ENCODE measurements around the gene KLRC4.
"Not testable (repeated sequence)": the region's sequence is repeated elsewhere in the genome, so short reads cannot be mapped to it uniquely, and the experiment has no call there.

The KLRC4 gene

GRCh38 chr12:10420334-10420733 lies 10.8 kb upstream of the KLRC4 start, which contains the start of gene KLRC3:
Gene KLRC3 (minus strand): TSS chr12:10420595. CDS start chr12:10420550, 45 bp downstream.
- H3K27ac Mint-ChIP-seq, result peak within 1 kb of the TSS; percentile 86
- not testable (repeated sequence) for H3K27me3 Mint-ChIP-seq; H3K36me3 Mint-ChIP-seq; H3K9me3 Mint-ChIP-seq (ENCODE audit: low read depth)
- peaks cover 17% of the 10 kb centered on the region for H3K4me1 Mint-ChIP-seq (ENCODE audit: low read depth)
- peak within 1 kb of the TSS; percentile 73 for H3K4me3 Mint-ChIP-seq

- Mint-ChIP-seq H3K4me3 (peak overlapping the region; percentile 87), H3K36me3 (peaks cover 7% of the 10 kb centered on the region), H3K9me3 (ENCODE audit: low read depth) (no peaks in the 10 kb centered on the region), H3K27me3 (no peaks in the 10 kb centered on the region), H3K27ac (peak overlapping the region; percentile 92), H3K4me1 (ENCODE audit: low read depth) (peaks cover 42% of the 10 kb centered on the region)
Measured at GRCh38 chr12:10408842-10409241, 715 bp downstream of the KLRC4 start.

GRCh38 chr12:10406725-10407124 lies 2.8 kb downstream of the KLRC4 start:
- no peaks in the 10 kb centered on the region for H3K27me3 Mint-ChIP-seq
- peak overlapping the region; percentile 99 for H3K27ac Mint-ChIP-seq
- peaks cover 47% of the 10 kb centered on the region for H3K4me1 Mint-ChIP-seq (ENCODE audit: low read depth)
- H3K4me3 Mint-ChIP-seq, result peak overlapping the region; percentile 82
- no peaks in the 10 kb centered on the region for H3K9me3 Mint-ChIP-seq (ENCODE audit: low read depth)
- peaks cover 7% of the 10 kb centered on the region for H3K36me3 Mint-ChIP-seq

GRCh38 chr12:10405294-10405693 lies 4.3 kb downstream of the KLRC4 start:
- H3K4me1 Mint-ChIP-seq (ENCODE audit: low read depth), result peaks cover 51% of the 10 kb centered on the region
- peak overlapping the region; percentile 74 for H3K4me3 Mint-ChIP-seq
- H3K27ac Mint-ChIP-seq, result peak overlapping the region; percentile 88
- H3K36me3 Mint-ChIP-seq, result peaks cover 12% of the 10 kb centered on the region
- no peaks in the 10 kb centered on the region for H3K27me3 Mint-ChIP-seq
- H3K9me3 Mint-ChIP-seq (ENCODE audit: low read depth), result no peaks in the 10 kb centered on the region

- H3K27me3 Mint-ChIP-seq, result no peaks in the 10 kb centered on the region
- H3K27ac Mint-ChIP-seq, result peak overlapping the region; percentile 88
- H3K4me1 Mint-ChIP-seq (ENCODE audit: low read depth), result peaks cover 55% of the 10 kb centered on the region
- H3K9me3 Mint-ChIP-seq (ENCODE audit: low read depth), result no peaks in the 10 kb centered on the region
- H3K36me3 Mint-ChIP-seq, result peaks cover 15% of the 10 kb centered on the region
- H3K4me3 Mint-ChIP-seq, result peak overlapping the region; percentile 74
Measured at GRCh38 chr12:10404798-10405197, 4.8 kb downstream of the KLRC4 start.

- Mint-ChIP-seq H3K9me3 (ENCODE audit: low read depth) (no peaks in the 10 kb centered on the region), H3K27me3 (no peaks in the 10 kb centered on the region), H3K4me3 (peak overlapping the region; percentile 60), H3K27ac (peak overlapping the region; percentile 89), H3K4me1 (ENCODE audit: low read depth) (peaks cover 54% of the 10 kb centered on the region), H3K36me3 (peaks cover 17% of the 10 kb centered on the region)
Measured at GRCh38 chr12:10400829-10401228, 8.7 kb downstream of the KLRC4 start.

GRCh38 chr12:10398168-10398567 lies 11.4 kb downstream of the KLRC4 start:
- Mint-ChIP-seq H3K27ac (peak overlapping the region; percentile 87), H3K27me3 (no peaks in the 10 kb centered on the region), H3K36me3 (peaks cover 12% of the 10 kb centered on the region), H3K9me3 (ENCODE audit: low read depth) (no peaks in the 10 kb centered on the region), H3K4me3 (peak overlapping the region; percentile 57), H3K4me1 (ENCODE audit: low read depth) (peaks cover 73% of the 10 kb centered on the region)

- Mint-ChIP-seq H3K9me3 (ENCODE audit: low read depth) (no peaks in the 10 kb centered on the region), H3K27ac (peak overlapping the region; percentile 87), H3K4me3 (peak overlapping the region; percentile 55), H3K36me3 (peaks cover 12% of the 10 kb centered on the region), H3K4me1 (ENCODE audit: low read depth) (peaks cover 78% of the 10 kb centered on the region), H3K27me3 (no peaks in the 10 kb centered on the region)
Measured at GRCh38 chr12:10397296-10397695, 12.3 kb downstream of the KLRC4 start.

GRCh38 chr12:10396176-10396575 lies 13.4 kb downstream of the KLRC4 start:
- H3K4me3 Mint-ChIP-seq; H3K27me3 Mint-ChIP-seq; H3K9me3 Mint-ChIP-seq (ENCODE audit: low read depth); H3K36me3 Mint-ChIP-seq: not testable (repeated sequence)
- H3K4me1 Mint-ChIP-seq (ENCODE audit: low read depth), result peaks cover 77% of the 10 kb centered on the region
- peak overlapping the region; percentile 31 for H3K27ac Mint-ChIP-seq

GRCh38 chr12:10395390-10395998 lies 14.1 kb downstream of the KLRC4 start:
- peak overlapping the region; percentile 85 for H3K4me3 Mint-ChIP-seq
- H3K9me3 Mint-ChIP-seq (ENCODE audit: low read depth), result no peaks in the 10 kb centered on the region
- H3K36me3 Mint-ChIP-seq, result peaks cover 7% of the 10 kb centered on the region
- peak overlapping the region; percentile 99 for H3K27ac Mint-ChIP-seq
- peaks cover 74% of the 10 kb centered on the region for H3K4me1 Mint-ChIP-seq (ENCODE audit: low read depth)
- H3K27me3 Mint-ChIP-seq, result no peaks in the 10 kb centered on the region

GRCh38 chr12:10394531-10395152 lies 14.9 kb downstream of the KLRC4 start:
- H3K36me3 Mint-ChIP-seq; H3K9me3 Mint-ChIP-seq (ENCODE audit: low read depth); H3K27me3 Mint-ChIP-seq: not testable (repeated sequence)
- Mint-ChIP-seq H3K27ac (peak overlapping the region; percentile 99), H3K4me1 (ENCODE audit: low read depth) (peaks cover 74% of the 10 kb centered on the region), H3K4me3 (peak overlapping the region; percentile 85)

- Mint-ChIP-seq H3K9me3 (ENCODE audit: low read depth) (no peaks in the 10 kb centered on the region), H3K36me3 (peaks cover 6% of the 10 kb centered on the region), H3K27me3 (no peaks in the 10 kb centered on the region), H3K4me1 (ENCODE audit: low read depth) (peaks cover 68% of the 10 kb centered on the region), H3K4me3 (peak overlapping the region; percentile 85), H3K27ac (peak overlapping the region; percentile 99)
Measured at GRCh38 chr12:10393291-10393690, 16.3 kb downstream of the KLRC4 start.

- no peaks in the 10 kb centered on the region for H3K9me3 Mint-ChIP-seq (ENCODE audit: low read depth)
- H3K27ac Mint-ChIP-seq, result peak overlapping the region; percentile 99
- peaks cover 6% of the 10 kb centered on the region for H3K36me3 Mint-ChIP-seq
- H3K27me3 Mint-ChIP-seq, result no peaks in the 10 kb centered on the region
- H3K4me1 Mint-ChIP-seq (ENCODE audit: low read depth), result peaks cover 61% of the 10 kb centered on the region
- peak overlapping the region; percentile 85 for H3K4me3 Mint-ChIP-seq
Measured at GRCh38 chr12:10392394-10392930, 17.1 kb downstream of the KLRC4 start.

GRCh38 chr12:10390991-10391390 lies 18.6 kb downstream of the KLRC4 start:
- Mint-ChIP-seq H3K27ac (peak overlapping the region; percentile 89), H3K4me1 (ENCODE audit: low read depth) (peaks cover 58% of the 10 kb centered on the region), H3K4me3 (peak overlapping the region; percentile 17), H3K36me3 (peaks cover 11% of the 10 kb centered on the region)
- not testable (repeated sequence) for H3K27me3 Mint-ChIP-seq; H3K9me3 Mint-ChIP-seq (ENCODE audit: low read depth)

GRCh38 chr12:10389904-10390303 lies 19.7 kb downstream of the KLRC4 start, which contains the start of gene KLRK1:
Gene KLRK1 (minus strand): TSS chr12:10390041. CDS start chr12:10388810, 1,231 bp downstream.
- Mint-ChIP-seq H3K27me3 (no peaks in the 10 kb centered on the region), H3K27ac (peak within 1 kb of the TSS; percentile 98), H3K4me3 (peak within 1 kb of the TSS; percentile 96), H3K4me1 (ENCODE audit: low read depth) (peaks cover 55% of the 10 kb centered on the region), H3K9me3 (ENCODE audit: low read depth) (no peaks in the 10 kb centered on the region), H3K36me3 (peaks cover 16% of the 10 kb centered on the region)
